ENCODE data around the gene FAM174B. TPM values are rescaled to one million over a fixed set of nuclear protein-coding genes. Genes with fewer than 3 reads are reported as not detected.

Gene FAM174B
- polyA plus RNA-seq (ENCODE audit: insufficient read length in 4 of 4): 10 to 100 TPM; 32.0 to 45.7 (median 34.1) TPM

GRCh38 chr15:92655178-92655995 lies at the start of gene FAM174B:
TSS of gene FAM174B (minus strand) at chr15:92655775.
- DNase-seq (ENCODE audit: low read depth in 4 of 4, low spot score in 2 of 4): no peak

DNA sequence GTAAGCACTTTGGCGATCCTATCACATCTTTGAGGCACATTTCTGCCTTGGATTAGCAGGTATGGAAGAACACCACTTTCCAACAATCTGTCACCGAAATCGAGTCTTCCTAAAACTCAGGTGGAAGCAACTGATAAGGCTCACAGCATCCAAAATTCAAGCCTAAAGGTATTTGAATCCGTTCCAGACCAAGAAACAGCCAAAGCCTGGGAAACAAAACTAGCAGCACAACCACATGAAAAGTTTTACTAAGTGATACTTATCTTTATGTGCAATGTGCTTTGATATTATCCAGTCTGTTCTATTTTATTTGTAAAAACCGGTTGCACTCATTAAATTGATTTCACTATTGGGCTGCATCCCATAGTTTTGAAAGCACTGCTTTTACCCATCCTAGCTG lies 40.5 kb upstream of the FAM174B start:
- DNase-seq (ENCODE audit: low read depth in 4 of 4, low spot score in 2 of 4): no peak

DNA sequence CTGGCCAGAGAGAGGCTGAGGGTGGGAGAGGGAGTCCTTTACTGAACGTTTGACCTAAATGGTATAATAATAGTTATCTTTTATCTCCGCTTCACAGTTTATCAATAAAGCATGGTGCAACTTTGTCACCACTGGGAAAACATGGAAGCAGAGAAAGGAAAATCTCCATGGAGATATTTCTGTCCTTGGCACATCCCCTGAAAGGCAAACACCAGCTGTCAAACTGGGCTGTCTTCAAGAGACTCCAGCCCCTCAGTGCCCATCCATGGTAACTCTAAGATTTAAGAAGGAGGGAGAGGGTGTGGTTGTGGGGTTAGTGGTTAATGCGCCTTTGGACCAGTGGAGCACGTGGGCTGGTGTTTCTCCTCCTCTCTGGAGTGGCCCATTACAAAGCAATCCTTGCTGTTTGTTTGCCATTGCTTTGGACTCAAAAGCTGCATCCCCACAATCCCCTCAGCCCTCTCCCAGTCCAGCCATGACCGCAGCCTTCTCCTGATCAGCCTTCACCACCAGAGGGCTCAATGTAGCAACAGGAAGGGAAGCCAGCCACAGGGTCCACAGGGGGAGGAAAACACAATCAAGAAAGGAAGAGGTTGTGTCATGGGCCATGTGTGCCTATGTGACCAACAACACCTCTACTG lies 38.2 kb upstream of the FAM174B start:
- DNase-seq (ENCODE audit: low read depth in 4 of 4, low spot score in 2 of 4): no peak

DNA sequence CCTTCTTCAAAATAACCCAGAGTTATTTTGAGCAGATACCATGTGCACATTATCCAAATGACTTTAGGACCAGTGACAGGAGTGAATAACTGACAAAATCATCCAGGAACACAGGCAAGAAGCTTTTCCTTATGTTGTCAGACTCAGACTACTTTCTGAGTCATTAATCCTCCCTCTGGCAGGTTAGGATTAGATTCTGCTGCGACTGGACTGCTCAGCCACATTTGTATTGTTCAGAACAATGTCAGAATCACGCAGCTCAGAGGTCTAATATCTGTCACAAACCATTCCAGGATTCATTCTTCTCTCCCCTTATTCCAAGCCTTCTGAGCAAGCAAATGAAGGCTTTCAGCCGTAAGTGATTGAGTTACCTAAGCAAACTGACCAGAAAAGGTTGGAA lies 34.8 kb upstream of the FAM174B start:
- DNase-seq (ENCODE audit: low read depth in 4 of 4, low spot score in 2 of 4): no peak

DNA sequence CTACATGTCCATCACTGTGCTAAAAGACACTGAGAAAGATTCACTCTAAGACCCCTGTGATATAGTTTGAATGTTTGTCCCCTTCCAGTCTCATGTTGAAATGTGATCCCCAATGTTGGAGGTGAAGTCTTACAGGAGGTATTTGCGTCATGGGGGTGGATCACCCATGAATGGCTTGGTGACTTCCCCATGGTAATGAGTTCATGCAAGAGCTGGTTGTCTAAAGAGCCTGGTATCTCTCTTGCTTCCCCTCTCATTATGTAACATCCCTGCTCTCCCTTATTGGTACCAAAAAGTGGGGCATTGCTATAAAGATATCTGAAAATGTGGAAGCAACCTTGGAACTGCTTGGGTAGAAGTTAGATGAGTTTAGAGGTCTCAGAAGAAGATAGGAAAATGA lies 32.2 kb upstream of the FAM174B start:
- DNase-seq (ENCODE audit: low read depth in 4 of 4, low spot score in 2 of 4): no peak

DNA sequence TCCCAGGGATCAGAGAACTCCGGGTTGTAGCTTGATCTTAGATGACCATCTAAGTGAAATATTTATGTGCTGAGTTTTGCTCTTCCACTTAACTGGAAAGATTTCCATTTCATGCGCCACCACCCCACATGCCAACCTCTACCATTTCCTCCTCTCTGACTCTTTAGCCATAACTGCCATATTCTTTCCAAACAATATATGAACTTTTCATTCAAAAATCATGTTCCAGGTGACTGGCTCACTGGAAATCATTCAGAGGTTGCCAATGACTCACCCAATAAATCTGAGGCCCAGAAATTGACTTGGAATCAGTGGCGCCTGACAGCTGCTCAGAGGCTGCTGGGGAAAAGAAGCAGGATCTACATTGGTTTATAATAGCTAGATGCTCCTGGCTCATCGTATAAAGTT lies 31.6 kb upstream of the FAM174B start:
- no peak for DNase-seq (ENCODE audit: low read depth in 4 of 4, low spot score in 2 of 4)

DNA sequence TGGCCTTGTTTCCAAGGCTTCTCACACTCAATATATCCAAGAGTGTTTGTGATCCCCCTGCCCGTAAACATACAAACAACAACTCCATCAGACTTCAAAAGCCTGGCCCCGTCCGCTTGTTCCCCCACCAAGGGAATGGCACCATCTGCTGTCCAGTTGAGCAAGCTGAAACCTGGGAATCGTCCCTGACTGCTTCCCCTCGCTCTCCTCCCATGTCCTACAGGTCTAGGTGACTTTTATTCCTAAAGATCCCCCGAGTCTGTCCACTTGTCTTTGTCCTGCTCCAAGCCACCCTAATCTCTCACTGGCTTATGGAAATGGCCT lies 27.9 kb upstream of the FAM174B start:
- DNase-seq (ENCODE audit: low read depth in 4 of 4, low spot score in 2 of 4): no peak

DNA sequence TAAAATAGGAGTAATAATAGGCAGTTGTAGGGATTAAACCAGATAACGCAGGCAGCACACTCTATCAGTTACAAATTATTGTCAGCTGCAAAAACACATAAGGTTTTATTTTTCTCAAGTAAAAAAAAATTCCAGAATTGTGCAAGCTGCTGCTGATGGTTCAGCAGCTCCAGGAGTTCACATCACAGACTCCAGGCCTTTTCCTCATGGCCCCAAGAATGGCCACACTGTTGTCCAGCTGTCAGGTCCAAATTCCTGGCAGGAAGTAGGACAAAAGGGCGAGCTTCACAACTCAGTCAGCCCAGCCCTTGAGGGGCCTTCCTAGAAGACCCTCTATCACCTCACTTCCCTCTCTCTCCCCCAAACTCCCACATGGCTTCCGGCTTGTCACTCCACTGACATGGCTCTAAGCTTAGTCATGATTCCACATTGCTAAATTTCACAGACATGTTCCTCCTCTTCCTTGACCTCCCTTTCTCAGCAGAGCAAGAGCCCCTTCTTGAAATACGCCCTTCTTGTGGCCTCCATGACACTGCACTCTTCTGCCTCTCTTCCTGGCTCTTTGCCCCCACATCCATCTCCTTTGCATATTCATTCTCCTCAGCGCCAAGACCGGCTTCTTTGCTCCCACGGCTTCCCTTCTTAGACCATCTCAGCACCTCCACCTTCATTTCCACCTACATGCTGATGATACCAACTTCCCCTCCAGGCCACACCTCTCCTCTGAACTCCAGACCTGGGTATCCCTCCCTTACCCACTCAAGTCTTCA lies 27.4 kb upstream of the FAM174B start:
- no peak for DNase-seq (ENCODE audit: low read depth in 4 of 4, low spot score in 2 of 4)

DNA sequence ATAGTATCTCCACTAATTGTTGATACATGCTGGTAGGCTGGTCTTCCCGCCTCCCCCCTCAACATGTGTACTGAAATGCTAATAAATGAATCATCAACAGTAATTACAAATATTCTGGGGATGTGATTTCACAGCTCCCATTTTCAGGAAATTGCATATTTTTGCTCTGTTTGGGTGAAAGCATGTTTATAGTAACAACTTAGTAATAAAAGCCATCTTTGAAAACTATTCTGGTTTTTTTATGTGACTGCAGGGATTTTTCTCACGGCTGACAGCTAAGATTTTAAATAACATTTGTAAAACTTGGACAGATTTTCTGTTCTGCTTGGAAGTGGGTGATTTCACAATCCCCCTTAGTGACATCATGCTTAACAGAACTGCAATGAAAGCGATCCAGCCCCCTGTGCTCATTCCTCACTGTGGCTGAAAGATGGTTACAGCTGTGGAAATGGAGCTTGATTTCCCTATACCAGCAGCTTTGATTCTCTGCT lies 25.6 kb upstream of the FAM174B start:
- DNase-seq (ENCODE audit: low read depth in 4 of 4, low spot score in 2 of 4): no peak

- no peak for DNase-seq (ENCODE audit: low read depth in 4 of 4, low spot score in 2 of 4)
Observed at GRCh38 chr15:92677999-92678398, 22.4 kb upstream of the FAM174B start.

DNA sequence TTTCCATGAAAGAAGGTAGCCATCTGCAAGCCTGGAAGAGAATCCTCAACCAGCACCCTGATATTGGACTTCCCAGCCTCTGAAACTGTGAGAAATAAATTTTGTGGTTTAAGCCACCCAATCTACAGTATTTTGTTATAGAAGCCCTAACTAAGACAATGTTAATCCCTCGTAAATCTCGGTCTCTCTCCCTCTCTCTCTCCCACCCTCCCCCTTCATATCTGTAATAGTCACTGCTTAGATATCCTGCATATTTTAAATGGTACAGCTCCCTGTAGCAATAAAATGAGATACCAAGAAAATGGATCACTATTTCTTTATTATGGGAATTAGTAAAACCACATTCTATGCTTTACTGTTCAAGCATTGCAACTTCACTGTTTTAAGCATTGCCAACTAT lies 21.0 kb upstream of the FAM174B start:
- no peak for DNase-seq (ENCODE audit: low read depth in 4 of 4, low spot score in 2 of 4)

DNA sequence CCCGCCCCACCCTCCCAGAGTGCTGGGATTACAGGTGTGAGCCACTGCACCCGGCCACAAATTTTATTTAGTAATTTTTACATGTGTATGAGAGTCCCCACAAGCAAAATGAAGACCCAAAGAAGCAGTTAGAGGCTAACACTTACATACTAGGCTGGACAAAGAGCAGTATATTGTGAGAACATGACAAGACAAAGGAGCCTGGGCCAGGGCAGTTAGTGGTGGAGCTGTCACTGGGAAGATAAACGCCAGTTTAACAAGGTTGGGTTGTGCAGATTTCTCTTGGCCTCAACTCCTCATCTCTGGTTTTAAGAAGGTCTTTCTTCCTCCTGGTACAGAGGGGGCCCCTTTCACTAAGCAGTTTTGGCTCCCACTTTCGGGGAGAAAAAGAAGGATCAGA lies 19.9 kb upstream of the FAM174B start:
- DNase-seq (ENCODE audit: low read depth in 4 of 4, low spot score in 2 of 4): no peak

GRCh38 chr15:92674347-92674746 lies 18.8 kb upstream of the FAM174B start:
- no peak for DNase-seq (ENCODE audit: low read depth in 4 of 4, low spot score in 2 of 4)

DNA sequence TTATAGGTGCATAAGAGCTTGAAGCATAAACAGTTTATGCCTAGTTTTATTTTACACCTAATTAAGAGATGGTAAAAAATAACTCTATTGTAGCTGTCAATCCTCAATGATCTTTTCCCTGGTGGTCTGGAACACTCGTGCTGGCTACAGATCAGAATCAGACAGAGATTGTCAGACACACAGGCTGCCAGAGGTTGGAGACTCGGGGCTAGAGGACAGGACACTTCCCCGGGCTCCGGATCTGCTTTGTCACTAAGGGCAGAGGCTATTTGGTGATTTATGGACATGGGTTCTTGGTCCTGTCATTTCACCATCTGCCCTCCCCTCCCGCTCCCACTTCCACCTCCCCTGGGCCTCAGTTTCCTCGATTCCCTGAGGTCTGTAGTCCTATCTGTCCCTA lies 16.5 kb upstream of the FAM174B start:
- no peak for DNase-seq (ENCODE audit: low read depth in 4 of 4, low spot score in 2 of 4)

- DNase-seq (ENCODE audit: low read depth in 4 of 4, low spot score in 2 of 4): no peak
Observed at GRCh38 chr15:92671406-92671805, 15.8 kb upstream of the FAM174B start.

DNA sequence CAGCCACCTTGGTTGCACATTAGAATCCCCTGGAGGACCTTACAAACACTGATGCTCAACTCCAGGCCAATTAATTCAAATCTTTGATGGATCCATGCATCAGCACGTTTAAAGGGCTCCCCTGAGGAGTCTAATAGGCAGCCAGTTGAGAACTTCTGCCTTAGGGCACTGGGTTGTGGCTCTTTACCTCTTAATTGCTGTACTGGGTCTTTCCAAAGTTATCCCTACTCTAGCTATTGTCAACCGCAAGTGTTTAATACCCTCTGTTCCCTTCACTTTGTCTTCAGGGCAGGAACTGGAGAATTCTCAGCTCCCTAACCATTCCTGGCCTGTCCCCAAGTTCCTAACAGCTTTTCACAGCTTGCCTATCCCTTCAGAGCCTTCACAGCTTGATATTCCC lies 15.0 kb upstream of the FAM174B start:
- no peak for DNase-seq (ENCODE audit: low read depth in 4 of 4, low spot score in 2 of 4)

DNA sequence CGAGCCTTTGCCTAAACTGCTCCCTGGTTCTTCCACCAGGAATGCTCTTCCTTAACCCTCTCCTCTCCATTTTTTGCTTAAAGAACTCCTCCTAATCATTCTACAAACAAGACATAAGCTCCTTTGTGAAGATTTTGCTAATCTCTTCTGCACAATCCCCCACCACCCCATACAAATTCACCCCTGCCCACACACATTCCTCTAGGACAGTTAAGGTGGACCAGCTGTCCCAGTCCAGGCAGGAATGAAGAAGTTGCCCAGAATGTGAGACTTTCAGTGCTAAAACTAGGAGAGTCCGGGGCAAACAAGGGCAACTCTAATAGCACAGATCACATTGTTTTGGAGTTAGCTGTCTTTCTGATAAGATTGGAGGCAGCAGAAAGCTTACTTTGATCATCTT lies 13.9 kb upstream of the FAM174B start:
- no peak for DNase-seq (ENCODE audit: low read depth in 4 of 4, low spot score in 2 of 4)

- DNase-seq (ENCODE audit: low read depth in 4 of 4, low spot score in 2 of 4): no peak
Observed at GRCh38 chr15:92668620-92669019, 13.0 kb upstream of the FAM174B start.

GRCh38 chr15:92667970-92668485 lies 12.5 kb upstream of the FAM174B start:
- no peak for DNase-seq (ENCODE audit: low read depth in 4 of 4, low spot score in 2 of 4)

GRCh38 chr15:92667287-92667904 lies 11.8 kb upstream of the FAM174B start:
- no peak for DNase-seq (ENCODE audit: low read depth in 4 of 4, low spot score in 2 of 4)

DNA sequence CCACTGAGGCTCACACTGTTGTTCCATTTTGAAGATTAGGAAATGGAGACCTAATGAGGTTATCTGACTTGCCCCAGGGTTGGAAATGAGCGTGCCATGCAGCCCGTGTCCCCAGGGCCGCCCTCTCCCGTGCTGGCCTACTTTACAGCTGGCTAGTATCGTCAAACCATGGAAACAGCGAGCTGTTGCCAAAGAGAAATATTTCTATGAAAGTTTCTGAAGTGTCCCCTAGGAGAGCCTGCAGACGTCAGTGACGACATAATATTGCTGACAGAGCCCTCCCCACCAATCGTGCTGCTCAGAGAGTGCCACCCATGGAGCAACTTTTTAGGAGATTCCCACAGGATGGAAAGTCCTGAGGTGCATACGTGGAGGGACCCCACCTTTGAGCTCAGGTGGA lies 11.2 kb upstream of the FAM174B start:
- DNase-seq (ENCODE audit: low read depth in 4 of 4, low spot score in 2 of 4): no peak

Data from left renal cortex interstitium (tissue), 4 donors.